Neural progenitor cell (in vitro differentiated cells): ENCODE results near the gene JAG1. TPM values are rescaled to one million over a fixed set of nuclear protein-coding genes. Genes with fewer than 3 reads are reported as not detected.

ENCODE experiments used
- DNase-seq: peaks from one replicate; pipeline ENCODE4 v3.0.0-alpha.2; 2016; ENCODE audit warnings: low spot score
- H2AFZ ChIP-seq: fragments of 200-600 bp; sonication (generic); replicated peaks from 2 replicates; pipeline ENCODE4 v1.6.1; 2016; ENCODE audit warnings: antibody characterized with exemption
- H3F3A ChIP-seq: fragments of 200-600 bp; sonication (generic); 2 replicates; pipeline ENCODE4 v1.6.1; 2016; ENCODE audit warnings: antibody characterized with exemption, low read depth
- H3K27ac ChIP-seq: fragments of 200-600 bp; sonication (generic); 2 replicates; pipeline ENCODE4 v1.5.1; 2016; ENCODE audit warnings: mild to moderate bottlenecking
- H3K27me3 ChIP-seq: fragments of 200-600 bp; sonication (generic); 2 replicates; pipeline ENCODE4 v1.6.1; 2016; ENCODE audit warnings: mild to moderate bottlenecking, moderate library complexity
- H3K36me3 ChIP-seq: fragments of 200-600 bp; sonication (generic); 2 replicates; pipeline ENCODE4 v1.5.1; 2016
- H3K4me1 ChIP-seq: fragments of 200-600 bp; sonication (generic); 2 replicates; pipeline ENCODE4 v1.6.1; 2016; ENCODE audit warnings: mixed run types
- H3K4me2 ChIP-seq: fragments of 200-600 bp; sonication (generic); 2 replicates; pipeline ENCODE4 v1.6.1; 2016
- H3K4me3 ChIP-seq: fragments of 200-600 bp; sonication (generic); 2 replicates; pipeline ENCODE4 v1.5.1; 2016
- H3K79me2 ChIP-seq: fragments of 200-600 bp; sonication (generic); 2 replicates; pipeline ENCODE4 v1.6.1; 2016; ENCODE audit warnings: low read depth
- H3K9ac ChIP-seq: fragments of 200-600 bp; sonication (generic); 2 replicates; pipeline ENCODE4 v1.6.1; 2016
- H3K9me3 ChIP-seq: fragments of 200-600 bp; sonication (generic); 2 replicates; pipeline ENCODE4 v1.5.1; 2016; ENCODE audit warnings: low read depth
- H4K20me1 ChIP-seq: fragments of 200-600 bp; sonication (generic); 2 replicates; pipeline ENCODE4 v1.6.1; 2016; ENCODE audit warnings: low read depth
- H3K27ac Mint-ChIP-seq: 3 replicates; pipeline ENCODE4 v1.8.0; 2021; ENCODE audit warnings: mixed read lengths
- H3K27me3 Mint-ChIP-seq: 2 replicates; pipeline ENCODE4 v1.8.0; 2022; ENCODE audit warnings: low read depth, mild to moderate bottlenecking, inconsistent platforms, moderate library complexity, mixed read lengths; ENCODE audit not compliant: insufficient read depth
- H3K36me3 Mint-ChIP-seq: 3 replicates; pipeline ENCODE4 v1.8.0; 2021; ENCODE audit warnings: mixed read lengths
- H3K4me1 Mint-ChIP-seq: 3 replicates; pipeline ENCODE4 v1.8.0; 2021; ENCODE audit warnings: mixed read lengths
- H3K4me3 Mint-ChIP-seq: 3 replicates; pipeline ENCODE4 v1.8.0; 2021; ENCODE audit warnings: mild to moderate bottlenecking, moderate library complexity, mixed read lengths
- H3K9me3 Mint-ChIP-seq: 3 replicates; pipeline ENCODE4 v1.8.0; 2020; ENCODE audit warnings: mixed read lengths
- CTCF ChIP-seq: fragments of 200-600 bp; sonication (generic); IDR thresholded peaks from 2 replicates; pipeline ENCODE4 v1.5.1; 2017; ENCODE audit warnings: antibody characterized with exemption, mild to moderate bottlenecking
- EZH2 ChIP-seq: fragments of 200-600 bp; sonication (generic); IDR thresholded peaks from 2 replicates; pipeline ENCODE4 v1.6.1; 2017; ENCODE audit warnings: antibody characterized with exemption, mild to moderate bottlenecking, moderate library complexity
- EZH2phosphoT487 ChIP-seq: fragments of 200-600 bp; sonication (generic); IDR thresholded peaks from 2 replicates; pipeline ENCODE4 v1.6.1; 2017; ENCODE audit warnings: antibody characterized with exemption
- total RNA-seq: library from RNA; depleted of rRNA; stranded (reverse); fragments of >200 nt; gene quantifications from 2 replicates; pipeline ENCODE4 v1.2.3, GENCODE V29; 2015; ENCODE audit warnings: low replicate concordance

The JAG1 gene
- total RNA-seq, 1 donor from 2014 or later = 129 TPM

GRCh38 chr20:10632721-10633509 is 40.9 kb downstream of the JAG1 start:
- H3K4me3 Mint-ChIP-seq = peak overlapping the region; percentile 9
- Histone ChIP-seq H3F3A (peaks cover 77% of the 10 kb centered on the region), H3K27me3 (no peaks in the 10 kb centered on the region), H3K36me3 (no peaks in the 10 kb centered on the region), H3K9ac (no peak overlapping the region), H3K9me3 (no peaks in the 10 kb centered on the region), H3K4me2 (peak overlapping the region; percentile 59), H4K20me1 (peaks cover 12% of the 10 kb centered on the region), H3K4me3 (no peak overlapping the region), H3K4me1 (peaks cover 95% of the 10 kb centered on the region), H2AFZ (no peak overlapping the region), H3K27ac (no peak overlapping the region), H3K79me2 (peaks cover 6% of the 10 kb centered on the region)
- no peak for TF ChIP-seq CTCF
- TF ChIP-seq EZH2 = no peak
- no peak for TF ChIP-seq EZH2phosphoT487
- peaks cover 7% of the 10 kb centered on the region for H3K36me3 Mint-ChIP-seq
- peaks cover 100% of the 10 kb centered on the region for H3K4me1 Mint-ChIP-seq
- peaks cover 3% of the 10 kb centered on the region for H3K27me3 Mint-ChIP-seq
- DNase-seq = no peak
- H3K27ac Mint-ChIP-seq = peak overlapping the region; percentile 76
- no peaks in the 10 kb centered on the region for H3K9me3 Mint-ChIP-seq

GRCh38 chr20:10631126-10631525 is 42.7 kb downstream of the JAG1 start:
- DNase-seq = no peak
- peaks cover 60% of the 10 kb centered on the region for H3F3A ChIP-seq
- H3K36me3 ChIP-seq = no peaks in the 10 kb centered on the region
- Mint-ChIP-seq H3K4me1 (peaks cover 100% of the 10 kb centered on the region), H3K4me3 (no peak overlapping the region), H3K27me3 (peaks cover 3% of the 10 kb centered on the region), H3K9me3 (no peaks in the 10 kb centered on the region), H3K27ac (peak overlapping the region; percentile 99), H3K36me3 (no peaks in the 10 kb centered on the region)
- no peaks in the 10 kb centered on the region for H4K20me1 ChIP-seq
- peak overlapping the region; percentile 97 for H3K27ac ChIP-seq
- H3K79me2 ChIP-seq = peaks cover 4% of the 10 kb centered on the region
- H3K4me1 ChIP-seq = peaks cover 93% of the 10 kb centered on the region
- no peak overlapping the region for H3K4me3 ChIP-seq
- H3K27me3 ChIP-seq = no peaks in the 10 kb centered on the region
- peak overlapping the region; percentile 59 for H3K4me2 ChIP-seq
- no peak overlapping the region for H3K9ac ChIP-seq
- TF ChIP-seq EZH2 (no peak), CTCF (no peak), EZH2phosphoT487 (no peak)
- H2AFZ ChIP-seq = no peak overlapping the region
- H3K9me3 ChIP-seq = no peaks in the 10 kb centered on the region

GRCh38 chr20:10629946-10630650 is 43.7 kb downstream of the JAG1 start:
- Histone ChIP-seq H3K9ac (no peak overlapping the region), H3K27me3 (no peaks in the 10 kb centered on the region), H3K27ac (peak overlapping the region; percentile 97), H3K4me1 (peaks cover 83% of the 10 kb centered on the region), H3K4me3 (no peak overlapping the region), H3K9me3 (no peaks in the 10 kb centered on the region), H4K20me1 (no peaks in the 10 kb centered on the region), H3K4me2 (peak overlapping the region; percentile 59), H3K79me2 (no peaks in the 10 kb centered on the region), H3F3A (peaks cover 54% of the 10 kb centered on the region), H2AFZ (no peak overlapping the region), H3K36me3 (no peaks in the 10 kb centered on the region)
- Mint-ChIP-seq H3K27me3 (peaks cover 3% of the 10 kb centered on the region), H3K36me3 (peaks cover 5% of the 10 kb centered on the region), H3K4me3 (peak overlapping the region; percentile 75), H3K4me1 (peaks cover 98% of the 10 kb centered on the region), H3K27ac (peak overlapping the region; percentile 99), H3K9me3 (peaks cover 4% of the 10 kb centered on the region)
- TF ChIP-seq EZH2 (no peak), EZH2phosphoT487 (no peak), CTCF (no peak)
- peak; percentile 87 for DNase-seq
